ENCODE data around the gene STXBP6. TPM values are rescaled to one million over a fixed set of nuclear protein-coding genes. Genes with fewer than 3 reads are reported as not detected.

Gene STXBP6
- total RNA-seq, 1 donor from 2014 or later, result 0.51 TPM

DNA sequence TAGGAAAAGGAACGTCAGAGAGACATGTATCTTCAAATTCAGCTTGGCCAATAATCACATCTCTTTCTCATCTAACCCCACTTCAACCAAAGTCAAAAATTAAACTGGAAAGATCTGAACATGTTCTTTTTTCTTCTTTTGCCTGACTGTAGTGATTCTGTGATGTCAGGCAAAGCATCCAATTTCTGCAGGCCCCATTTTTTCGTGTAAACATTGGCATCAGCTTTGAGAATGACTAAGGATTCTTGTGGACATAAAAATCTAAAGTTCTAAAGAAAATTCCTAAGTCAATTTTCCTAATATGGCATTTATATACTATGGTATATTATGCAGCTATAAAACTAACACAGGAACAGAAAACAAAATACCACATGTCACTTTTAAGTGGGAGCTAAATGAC, 89.1 kb downstream of the STXBP6 start:
- H3K27me3 Mint-ChIP-seq (ENCODE audit: unreplicated experiment), result no peaks in the 10 kb centered on the region
- no peaks in the 10 kb centered on the region for H3K36me3 Mint-ChIP-seq (ENCODE audit: low read depth, unreplicated experiment)
- H3K9me3 Mint-ChIP-seq (ENCODE audit: unreplicated experiment), result no peaks in the 10 kb centered on the region
- H3K4me1 Mint-ChIP-seq (ENCODE audit: unreplicated experiment), result peaks cover 11% of the 10 kb centered on the region
- no peak for DNase-seq (ENCODE audit: low spot score)
- TF ChIP-seq, protein P1, sequence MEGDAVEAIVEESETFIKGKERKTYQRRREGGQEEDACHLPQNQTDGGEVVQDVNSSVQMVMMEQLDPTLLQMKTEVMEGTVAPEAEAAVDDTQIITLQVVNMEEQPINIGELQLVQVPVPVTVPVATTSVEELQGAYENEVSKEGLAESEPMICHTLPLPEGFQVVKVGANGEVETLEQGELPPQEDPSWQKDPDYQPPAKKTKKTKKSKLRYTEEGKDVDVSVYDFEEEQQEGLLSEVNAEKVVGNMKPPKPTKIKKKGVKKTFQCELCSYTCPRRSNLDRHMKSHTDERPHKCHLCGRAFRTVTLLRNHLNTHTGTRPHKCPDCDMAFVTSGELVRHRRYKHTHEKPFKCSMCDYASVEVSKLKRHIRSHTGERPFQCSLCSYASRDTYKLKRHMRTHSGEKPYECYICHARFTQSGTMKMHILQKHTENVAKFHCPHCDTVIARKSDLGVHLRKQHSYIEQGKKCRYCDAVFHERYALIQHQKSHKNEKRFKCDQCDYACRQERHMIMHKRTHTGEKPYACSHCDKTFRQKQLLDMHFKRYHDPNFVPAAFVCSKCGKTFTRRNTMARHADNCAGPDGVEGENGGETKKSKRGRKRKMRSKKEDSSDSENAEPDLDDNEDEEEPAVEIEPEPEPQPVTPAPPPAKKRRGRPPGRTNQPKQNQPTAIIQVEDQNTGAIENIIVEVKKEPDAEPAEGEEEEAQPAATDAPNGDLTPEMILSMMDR (IDR thresholded peaks at IDR 0.05; ENCODE audit: unreplicated experiment), result no peak
- no peak overlapping the region for H3K4me3 Mint-ChIP-seq (ENCODE audit: unreplicated experiment)
- H3K27ac Mint-ChIP-seq (ENCODE audit: unreplicated experiment), result no peak overlapping the region

GRCh38 chr14:24959791-24960331, 90.1 kb downstream of the STXBP6 start:
- Mint-ChIP-seq H3K4me3 (ENCODE audit: unreplicated experiment) (no peak overlapping the region), H3K9me3 (ENCODE audit: unreplicated experiment) (no peaks in the 10 kb centered on the region), H3K27ac (ENCODE audit: unreplicated experiment) (no peak overlapping the region), H3K36me3 (ENCODE audit: low read depth, unreplicated experiment) (no peaks in the 10 kb centered on the region), H3K27me3 (ENCODE audit: unreplicated experiment) (no peaks in the 10 kb centered on the region), H3K4me1 (ENCODE audit: unreplicated experiment) (peaks cover 11% of the 10 kb centered on the region)
- TF ChIP-seq, protein P1 (IDR thresholded peaks at IDR 0.05; ENCODE audit: unreplicated experiment), result no peak
- DNase-seq (ENCODE audit: low spot score), result no peak

- Mint-ChIP-seq H3K27ac (ENCODE audit: unreplicated experiment) (no peak overlapping the region), H3K36me3 (ENCODE audit: low read depth, unreplicated experiment) (no peaks in the 10 kb centered on the region), H3K4me3 (ENCODE audit: unreplicated experiment) (no peak overlapping the region), H3K9me3 (ENCODE audit: unreplicated experiment) (no peaks in the 10 kb centered on the region), H3K4me1 (ENCODE audit: unreplicated experiment) (peaks cover 17% of the 10 kb centered on the region), H3K27me3 (ENCODE audit: unreplicated experiment) (no peaks in the 10 kb centered on the region)
- DNase-seq (ENCODE audit: low spot score), result no peak
- TF ChIP-seq, protein P1 (IDR thresholded peaks at IDR 0.05; ENCODE audit: unreplicated experiment), result no peak
These were observed 91.7 kb downstream of the STXBP6 start for GRCh38 chr14:24958271-24958670.

- TF ChIP-seq, protein P1 (IDR thresholded peaks at IDR 0.05; ENCODE audit: unreplicated experiment), result no peak
- no peaks in the 10 kb centered on the region for H3K27me3 Mint-ChIP-seq (ENCODE audit: unreplicated experiment)
- no peak overlapping the region for H3K27ac Mint-ChIP-seq (ENCODE audit: unreplicated experiment)
- H3K4me3 Mint-ChIP-seq (ENCODE audit: unreplicated experiment), result no peak overlapping the region
- H3K36me3 Mint-ChIP-seq (ENCODE audit: low read depth, unreplicated experiment), result no peaks in the 10 kb centered on the region
- H3K9me3 Mint-ChIP-seq (ENCODE audit: unreplicated experiment), result no peaks in the 10 kb centered on the region
- DNase-seq (ENCODE audit: low spot score), result no peak
- H3K4me1 Mint-ChIP-seq (ENCODE audit: unreplicated experiment), result peaks cover 22% of the 10 kb centered on the region
These were observed 92.1 kb downstream of the STXBP6 start for GRCh38 chr14:24957814-24958213.

DNA sequence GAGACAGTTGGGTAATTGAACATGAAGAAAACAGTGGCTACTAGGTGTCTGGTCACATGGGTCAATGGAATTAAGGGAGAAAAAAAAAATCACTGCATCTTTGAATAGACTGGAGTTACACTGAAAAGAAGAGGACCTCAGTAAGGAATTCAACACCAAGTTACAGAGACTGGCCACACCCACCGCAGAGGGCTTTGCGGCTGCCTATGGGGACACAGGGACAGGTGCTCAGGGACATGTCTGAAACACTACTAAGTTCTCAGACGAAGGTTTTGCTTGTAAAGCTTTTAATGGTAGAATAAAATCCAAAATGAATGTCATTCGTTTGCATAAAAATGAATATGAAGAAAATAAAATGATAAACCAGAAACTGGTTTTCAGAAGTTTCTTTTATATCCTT, 93.8 kb downstream of the STXBP6 start:
- Mint-ChIP-seq H3K9me3 (ENCODE audit: unreplicated experiment) (no peaks in the 10 kb centered on the region), H3K27me3 (ENCODE audit: unreplicated experiment) (no peaks in the 10 kb centered on the region), H3K4me3 (ENCODE audit: unreplicated experiment) (no peak overlapping the region), H3K36me3 (ENCODE audit: low read depth, unreplicated experiment) (no peaks in the 10 kb centered on the region), H3K4me1 (ENCODE audit: unreplicated experiment) (peaks cover 22% of the 10 kb centered on the region), H3K27ac (ENCODE audit: unreplicated experiment) (no peak overlapping the region)
- DNase-seq (ENCODE audit: low spot score), result no peak
- TF ChIP-seq, protein P1 (IDR thresholded peaks at IDR 0.05; ENCODE audit: unreplicated experiment), result no peak

Data from endothelial cell (in vitro differentiated cells).